GM12891 (cell line): ENCODE data around the gene RHBDD1.

Experiments used
- POLR2A ChIP-seq: IDR thresholded peaks from 2 replicates; pipeline ENCODE4 v1.6.1; 2011; ENCODE audit warnings: low read depth, low read length, control low read depth
- POLR2AphosphoS5 ChIP-seq: IDR thresholded peaks from 2 replicates; pipeline ENCODE4 v1.6.1; 2011; ENCODE audit warnings: low read depth, low read length, control low read depth

DNA sequence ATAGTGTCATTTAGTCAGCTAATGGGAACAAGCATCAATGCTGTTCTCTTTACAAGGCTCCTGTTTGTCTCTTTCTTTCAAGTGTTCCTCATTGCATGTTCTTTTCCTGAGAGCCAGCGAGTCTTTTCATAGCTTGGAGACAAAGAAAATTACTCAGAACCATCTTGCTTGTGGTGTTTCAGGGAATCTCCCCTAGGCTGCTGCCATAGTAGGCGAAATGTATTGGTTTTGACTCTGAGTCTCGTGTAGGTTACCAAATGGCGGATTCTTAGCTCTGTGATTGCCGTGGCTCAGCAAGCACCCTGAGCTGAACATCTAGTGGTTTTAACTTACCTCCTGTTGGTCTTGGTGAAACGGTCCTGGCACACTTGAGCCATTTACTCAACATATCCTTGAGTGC is 68.7 kb downstream of the RHBDD1 start:
- TF ChIP-seq POLR2AphosphoS5 (no peak), POLR2A (no peak)
